Adrenal gland (tissue), 12 donors: ENCODE data around the gene JUP. TPM values are rescaled to one million over a fixed set of nuclear protein-coding genes. Genes with fewer than 3 reads are reported as not detected.

Experiments
- DNase-seq, 7 donors: peaks; one replicate each; pipeline ENCODE4 v3.0.0-alpha.2; 2019 to 2020
- H3K27ac ChIP-seq, 5 donors: fragments of 200-600 bp; sonication (generic) in 4 of 5; 1 replicate in 3 of 5; 2 replicates in 2 of 5; pipeline versions ENCODE4 v1.5.1 to v1.8.0; 2016 to 2020; ENCODE audit warnings: mild to moderate bottlenecking in 1 of 5
- H3K27me3 ChIP-seq: fragments of 200-600 bp; 2 replicates; pipeline ENCODE4 v1.8.0; 2021
- H3K36me3 ChIP-seq, 2 donors: fragments of 200-600 bp; replicated peaks in 1 of 2; 1 replicate in 1 of 2; 2 replicates in 1 of 2; pipeline versions ENCODE4 v1.5.1 to v1.8.0; 2018 to 2022
- H3K4me1 ChIP-seq, 2 donors: fragments of 200-600 bp; replicated peaks in 1 of 2; 1 replicate in 1 of 2; 2 replicates in 1 of 2; pipeline versions ENCODE4 v1.5.1 to v1.8.0; 2018 to 2021
- H3K4me3 ChIP-seq, 4 donors: fragments of 200-600 bp; sonication (generic) in 3 of 4; one replicate each; pipeline ENCODE4 v1.5.1; 2016 to 2018
- H3K9me3 ChIP-seq, 3 donors: fragments of 200-600 bp; sonication (generic) in 1 of 3; replicated peaks in 1 of 3; 1 replicate in 2 of 3; 2 replicates in 1 of 3; pipeline versions ENCODE4 v1.5.1 to v1.8.0; 2016 to 2021
- CTCF ChIP-seq, 6 experiments: fragments of 450-650 bp in 4 of 6; fragments of 200-600 bp in 2 of 6; sonication (generic) in 1 of 6; IDR thresholded peaks; 1 replicate in 5 of 6; 2 replicates in 1 of 6; pipeline versions ENCODE4 v1.5.1 to v1.8.0; 2016 to 2021; ENCODE audit warnings: antibody characterized with exemption in 6 of 6, mild to moderate bottlenecking in 2 of 6, moderate library complexity in 1 of 6
- POLR2A ChIP-seq, 2 donors: fragments of 450-650 bp; IDR thresholded peaks; one replicate each; pipeline ENCODE4 v1.6.1; 2017; ENCODE audit warnings: antibody characterized with exemption in 2 of 2, mild to moderate bottlenecking in 2 of 2, moderate library complexity in 1 of 2
- WGBS, 4 donors: extraction: QIAGEN DNeasy Blood & Tissue Kit in 2 of 4; methylation state at CpG; one replicate each; pipeline versions ENCODE4 v1.1.5 to v1.1.7; 2013 to 2017; 5-methylcytosine and 5-hydroxymethylcytosine counted together
- intact Hi-C, 2 donors: fragments of 100-400 bp; cut with DNase I; formaldehyde crosslinking; loops; one replicate each; pipeline versions ENCODE4 v1.14.1 to v1.15.0; 2022 to 2023
- polyA plus RNA-seq, 3 donors: library from polyadenylated mRNA; stranded (reverse); fragments of 200-250 nt in 2 of 3; fragments of 350-450 nt in 1 of 3; fragmentation: Illumina TruSeq in 1 of 3; extraction: RNeasy Lipid Tissue Mini Kit (QIAGEN cat#74804) in 1 of 3; gene quantifications; one replicate each; pipeline ENCODE4 v1.2.3, GENCODE V29; 2013 to 2014
- total RNA-seq, 9 donors: library from RNA; depleted of rRNA in 4 of 9; stranded (reverse); fragments of >200 nt in 4 of 9; fragments of 120-200 nt in 1 of 9; fragmentation: NEBNext Ultra II Directional in 1 of 9; extraction: Animal tissue kit (Norgen Biotek cat#: 25700) in 1 of 9; gene quantifications; one replicate each; pipeline versions ENCODE4 v1.1.0 to v1.2.4, GENCODE V29; 2013 to 2023
- donor health status: healthy with polysubstance abuse.
- donor health status: Bipolar disorder and iron deficiency.
- donor health status: DM: yes; HTN: yes; CAD: no.
- donor health status: DM: no; HTN: no; CAD: no.
- donor health status: DM: no; HTN: no; CAD: no.
- donor health status: DM: yes; HTN: yes; CAD: no.

JUP gene
- total and polyA plus RNA-seq, 12 donors: 4.9 to 81.3 (median 29.6) TPM

GRCh38 chr17:41825175-41825845 is 38.8 kb upstream of the JUP start:
- Histone ChIP-seq H3K36me3 (peaks cover 0 to 45% of the 10 kb centered on the region in 2 donors), H3K27me3 (no peaks in the 10 kb centered on the region), H3K4me3 (no peak overlapping the region), H3K27ac (no peak overlapping the region), H3K4me1 (no peaks in the 10 kb centered on the region), H3K9me3 (no peaks in the 10 kb centered on the region)
- intact Hi-C loops: no loop called here
- TF ChIP-seq CTCF (IDR thresholded peaks at IDR 0.05) (no peak), POLR2A (IDR thresholded peaks at IDR 0.05) (no peak)
- WGBS, 4 donors: 85 to 86% (median 86%) methylated on average over 7 to 19 of the region's 19 CpGs
- no peak for DNase-seq

GRCh38 chr17:41824086-41824485 is 37.6 kb upstream of the JUP start:
- WGBS, 4 donors: 67 to 82% (median 77%) methylated on average over 6 to 7 of the region's 7 CpGs

GRCh38 chr17:41823580-41823979 is 37.1 kb upstream of the JUP start:
- DNase-seq: no peak
- no peak for TF ChIP-seq CTCF (IDR thresholded peaks at IDR 0.05)
- TF ChIP-seq POLR2A (IDR thresholded peaks at IDR 0.05): no peak
- H3K27ac ChIP-seq: no peak overlapping the region
- intact Hi-C loops: no loop called here
- H3K27me3 ChIP-seq: no peaks in the 10 kb centered on the region
- H3K9me3 ChIP-seq: no peaks in the 10 kb centered on the region
- no peaks in the 10 kb centered on the region for H3K4me1 ChIP-seq
- 85 to 92% (median 90%) methylated on average over 7 of the region's 7 CpGs for WGBS, 4 donors
- H3K36me3 ChIP-seq: peaks cover 0 to 31% of the 10 kb centered on the region in 2 donors
- no peak overlapping the region for H3K4me3 ChIP-seq

More at GRCh38 chr17:41824086-41824485, 37.6 kb upstream of the JUP start:
- H3K36me3 ChIP-seq: peaks cover 0 to 36% of the 10 kb centered on the region in 2 donors
- no peak for TF ChIP-seq POLR2A (IDR thresholded peaks at IDR 0.05)
- no peak for TF ChIP-seq CTCF (IDR thresholded peaks at IDR 0.05)
- H3K27me3 ChIP-seq: no peaks in the 10 kb centered on the region
- DNase-seq: no peak
- no peaks in the 10 kb centered on the region for H3K9me3 ChIP-seq
- intact Hi-C loops: no loop called here
- H3K4me3 ChIP-seq: no peak overlapping the region
- H3K4me1 ChIP-seq: no peaks in the 10 kb centered on the region
- H3K27ac ChIP-seq: no peak overlapping the region

GRCh38 chr17:41823141-41823524 is 36.6 kb upstream of the JUP start:
- DNase-seq: no peak
- TF ChIP-seq CTCF (IDR thresholded peaks at IDR 0.05): no peak
- TF ChIP-seq POLR2A (IDR thresholded peaks at IDR 0.05): no peak
- H3K27me3 ChIP-seq: no peaks in the 10 kb centered on the region
- H3K4me3 ChIP-seq: no peak overlapping the region
- no peaks in the 10 kb centered on the region for H3K4me1 ChIP-seq
- H3K27ac ChIP-seq: no peak overlapping the region
- intact Hi-C loops: no loop called here
- whole genome bisulfite sequencing, 4 donors: 100% methylated on average over 1 of the region's 1 CpG; no CpG with 5 or more reads in 1 of the 4 donors
- no peaks in the 10 kb centered on the region for H3K9me3 ChIP-seq
- H3K36me3 ChIP-seq: peaks cover 0 to 28% of the 10 kb centered on the region in 2 donors
